BJ (cell line): ENCODE data around the gene AURKAIP1. TPM values are rescaled to one million over a fixed set of nuclear protein-coding genes. Genes with fewer than 3 reads are reported as not detected.

Experiments
- CTCF ChIA-PET: fragments of 350-600 bp; formaldehyde crosslinking; extraction: SDS; loops from one replicate; lab custom pipeline; 2021; ENCODE audit warnings: antibody characterized with exemption, inconsistent platforms; lab: Yijun Ruan, JAX
- POLR2A ChIA-PET: fragments of 300-600 bp; sonication (Branson Sonifier 250); formaldehyde crosslinking; extraction: SDS; loops from one replicate; lab custom pipeline; 2021; ENCODE audit warnings: antibody characterized with exemption; lab: Charles Lee
- DNase-seq: peaks from one replicate; pipeline ENCODE4 v3.0.0-alpha.2; 2011; ENCODE audit warnings: low read depth
- H3K27me3 ChIP-seq: 2 replicates; pipeline ENCODE4 v1.6.0; 2011; ENCODE audit warnings: low read length; ENCODE audit not compliant: control insufficient read depth, insufficient read depth
- H3K36me3 ChIP-seq: 2 replicates; pipeline ENCODE4 v1.5.1; 2011; ENCODE audit warnings: low read length; ENCODE audit not compliant: control insufficient read depth, insufficient read depth
- H3K4me3 ChIP-seq: 2 replicates; pipeline ENCODE4 v1.5.1; 2011; ENCODE audit warnings: low read depth, mild to moderate bottlenecking, control low read depth, low read length
- polyA plus RNA-seq: library from polyadenylated mRNA; depleted of rRNA; stranded (reverse); fragments of >200 nt; gene quantifications from 2 replicates; pipeline ENCODE4 v1.2.3, GENCODE V29; 2011
- TF ChIP-seq, protein P1 (sequence below): IDR thresholded peaks from 2 replicates; pipeline ENCODE4 v1.5.1; 2011; ENCODE audit warnings: low read depth, mild to moderate bottlenecking, control low read depth, inconsistent platforms, low read length, moderate library complexity; ENCODE audit not compliant: insufficient read depth

AURKAIP1 gene
- polyA plus RNA-seq, 1 experiment: 97.8 TPM

DNA sequence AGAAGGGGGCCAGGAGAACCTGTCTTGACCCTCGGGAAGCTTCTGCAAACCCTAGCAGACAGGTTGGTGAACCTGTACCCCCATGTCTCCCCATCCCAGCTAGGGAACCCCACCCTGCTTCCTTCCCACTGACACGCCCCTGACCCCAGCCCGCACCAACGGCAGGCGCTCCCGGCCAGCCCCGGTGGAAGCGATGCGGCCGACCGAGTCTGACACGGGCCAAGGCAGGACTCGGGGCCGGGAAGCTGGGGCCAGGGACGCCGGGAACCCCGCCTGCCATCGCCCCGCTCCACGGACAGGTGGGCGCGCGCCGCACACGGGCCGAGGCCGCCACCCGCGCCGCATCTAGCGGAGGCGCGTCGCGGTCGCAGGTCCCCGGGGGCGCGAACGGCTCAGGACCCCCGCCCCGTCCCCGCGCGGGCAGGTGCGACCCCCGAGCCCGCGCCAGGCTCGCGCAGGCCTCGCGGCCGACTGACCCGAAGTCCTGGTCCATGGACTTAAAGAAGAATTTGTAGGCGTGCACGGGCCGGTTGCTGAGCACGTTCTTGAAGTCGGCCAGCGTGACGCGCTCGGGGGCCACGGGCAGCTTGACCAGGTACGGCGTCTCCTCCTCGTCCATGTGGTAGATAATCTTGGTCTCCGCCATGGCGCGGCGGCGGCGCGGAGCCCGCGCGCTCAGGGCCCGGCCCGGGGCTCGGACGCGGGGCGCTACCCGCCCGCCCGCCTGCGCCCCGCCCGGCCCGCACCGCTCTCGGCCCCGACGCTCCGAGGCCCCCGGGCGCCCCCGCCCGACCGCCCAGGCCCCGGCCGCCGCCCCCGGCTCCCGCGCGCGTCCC lies 26.4 kb downstream of the AURKAIP1 start:
- H3K36me3 ChIP-seq: peaks cover 18% of the 10 kb centered on the region
- TF ChIP-seq, protein P1, sequence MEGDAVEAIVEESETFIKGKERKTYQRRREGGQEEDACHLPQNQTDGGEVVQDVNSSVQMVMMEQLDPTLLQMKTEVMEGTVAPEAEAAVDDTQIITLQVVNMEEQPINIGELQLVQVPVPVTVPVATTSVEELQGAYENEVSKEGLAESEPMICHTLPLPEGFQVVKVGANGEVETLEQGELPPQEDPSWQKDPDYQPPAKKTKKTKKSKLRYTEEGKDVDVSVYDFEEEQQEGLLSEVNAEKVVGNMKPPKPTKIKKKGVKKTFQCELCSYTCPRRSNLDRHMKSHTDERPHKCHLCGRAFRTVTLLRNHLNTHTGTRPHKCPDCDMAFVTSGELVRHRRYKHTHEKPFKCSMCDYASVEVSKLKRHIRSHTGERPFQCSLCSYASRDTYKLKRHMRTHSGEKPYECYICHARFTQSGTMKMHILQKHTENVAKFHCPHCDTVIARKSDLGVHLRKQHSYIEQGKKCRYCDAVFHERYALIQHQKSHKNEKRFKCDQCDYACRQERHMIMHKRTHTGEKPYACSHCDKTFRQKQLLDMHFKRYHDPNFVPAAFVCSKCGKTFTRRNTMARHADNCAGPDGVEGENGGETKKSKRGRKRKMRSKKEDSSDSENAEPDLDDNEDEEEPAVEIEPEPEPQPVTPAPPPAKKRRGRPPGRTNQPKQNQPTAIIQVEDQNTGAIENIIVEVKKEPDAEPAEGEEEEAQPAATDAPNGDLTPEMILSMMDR: no peak

DNA sequence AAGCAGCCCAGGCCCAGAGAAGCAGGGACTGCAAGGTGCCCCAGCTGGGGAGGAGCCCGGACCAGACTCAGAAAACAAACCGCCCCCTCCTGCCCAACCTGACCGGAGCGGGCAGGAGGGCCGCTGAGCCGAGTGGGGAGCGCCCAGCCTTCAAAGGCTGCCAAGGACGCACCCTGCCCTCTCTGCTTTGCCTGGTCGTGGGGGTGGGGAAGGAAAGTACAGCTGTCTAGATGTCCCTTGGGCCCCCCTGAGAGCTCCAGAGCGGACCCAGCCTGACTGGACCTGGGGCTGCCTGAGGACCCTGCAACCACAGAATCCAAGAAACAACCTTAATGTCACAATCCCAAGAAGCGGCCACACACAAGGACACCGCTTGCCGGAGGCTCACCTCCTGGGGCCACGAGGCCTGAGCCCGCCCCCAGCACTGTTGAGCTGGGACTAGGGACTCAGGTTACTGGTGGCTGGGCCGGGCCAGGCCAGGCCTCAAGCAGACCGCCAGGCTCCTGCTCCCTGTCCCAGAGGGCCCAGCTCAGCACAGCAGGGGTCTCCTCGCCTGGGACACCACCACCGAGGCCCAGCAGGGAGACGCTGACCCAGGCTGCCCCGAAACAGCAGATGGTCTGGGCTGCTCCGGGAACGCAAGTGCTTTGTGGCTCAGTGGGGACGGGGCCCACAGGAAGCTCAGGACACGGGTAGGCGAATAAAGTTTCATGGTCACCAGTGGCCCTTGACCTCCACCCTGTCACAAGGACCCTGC lies 27.2 kb downstream of the AURKAIP1 start:
- ChIA-PET CTCF (interaction anchor here (0.5 to 3.6 kb wide), 16 partner anchors 10 to 345 kb away, joined by 3 to 46 read pairs (median 4); partner anchors contain the start of genes AURKAIP1 and CCNL2), POLR2A (interaction anchor here (0.5 to 0.7 kb wide), 2 partner anchors 268 to 288 kb away, joined by 4 to 8 read pairs; partner anchors contain the start of gene MIB2)
- Histone ChIP-seq H3K4me3 (peak overlapping the region; percentile 78), H3K27me3 (no peaks in the 10 kb centered on the region), H3K36me3 (peaks cover 13% of the 10 kb centered on the region)
- TF ChIP-seq, protein P1: no peak
- DNase-seq: no peak

More for the DNA sequence above, 26.4 kb downstream of the AURKAIP1 start:
- H3K27me3 ChIP-seq: no peaks in the 10 kb centered on the region
- ChIA-PET POLR2A (no interaction called here), CTCF (interaction anchor here (0.5 to 3.6 kb wide), 15 partner anchors 9 to 346 kb away, joined by 3 to 46 read pairs (median 4); partner anchors contain the start of genes AURKAIP1 and CCNL2)
- peak overlapping the region; percentile 78 for H3K4me3 ChIP-seq
- no peak for DNase-seq

DNA sequence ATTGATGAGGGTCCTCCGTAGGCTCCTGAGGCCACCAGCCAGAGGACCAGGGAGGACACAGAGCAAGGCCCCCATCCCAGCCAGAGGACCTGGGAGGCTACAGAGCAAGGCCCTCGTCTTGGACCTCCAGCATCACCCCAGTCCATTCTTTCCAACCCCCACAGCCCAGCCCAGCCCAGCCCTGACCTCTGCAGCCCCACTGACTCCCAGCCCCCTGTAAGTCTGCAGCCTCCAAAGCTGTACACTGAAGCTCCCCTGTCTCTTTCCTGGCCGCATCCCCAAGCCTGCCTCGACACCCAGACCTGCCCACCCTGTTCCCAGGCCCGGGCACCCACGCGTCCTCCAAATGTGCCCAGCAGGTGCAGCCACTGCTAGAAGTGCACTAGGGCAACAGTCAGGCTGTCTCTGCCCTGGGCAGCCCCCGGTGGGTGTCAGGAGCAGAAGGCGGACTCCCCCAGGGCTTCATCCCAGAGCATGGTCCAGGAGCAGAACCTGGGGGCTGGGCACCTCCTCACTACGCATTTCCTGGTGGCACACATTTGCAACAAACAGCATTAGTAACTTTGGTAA lies 27.9 kb downstream of the AURKAIP1 start:
- Histone ChIP-seq H3K27me3 (no peaks in the 10 kb centered on the region), H3K4me3 (peak overlapping the region; percentile 78), H3K36me3 (peaks cover 8% of the 10 kb centered on the region)
- no peak for DNase-seq
- ChIA-PET CTCF (interaction anchor here (1.0 to 3.6 kb wide), 8 partner anchors 11 to 225 kb away, joined by 4 to 46 read pairs (median 8); partner anchors contain the start of gene AURKAIP1), POLR2A (interaction anchor here (0.5 to 0.7 kb wide), 2 partner anchors 268 to 287 kb away, joined by 4 to 8 read pairs; partner anchors contain the start of gene MIB2)
- TF ChIP-seq, protein P1: no peak

DNA sequence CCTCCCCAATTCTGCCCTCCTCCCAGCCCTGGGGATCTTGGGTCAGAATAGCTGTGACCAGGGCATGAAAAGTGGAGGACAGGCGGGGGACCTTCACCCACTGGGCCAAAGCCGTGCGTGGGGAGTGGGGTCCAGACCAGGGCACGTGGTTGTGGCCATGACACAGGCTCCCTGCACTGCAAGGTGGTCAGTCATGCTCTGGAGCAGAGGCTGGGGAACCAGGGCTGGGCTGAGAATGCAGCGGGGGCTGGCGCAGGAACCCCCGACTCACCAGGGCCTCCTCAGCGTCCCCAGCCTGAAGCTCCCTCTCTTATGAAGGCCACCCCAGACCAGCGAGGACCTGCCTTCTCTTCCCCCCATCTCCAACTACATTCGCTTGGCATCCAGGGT lies 28.5 kb downstream of the AURKAIP1 start:
- Histone ChIP-seq H3K4me3 (no peak overlapping the region), H3K36me3 (peaks cover 8% of the 10 kb centered on the region), H3K27me3 (no peaks in the 10 kb centered on the region)
- no peak for DNase-seq
- ChIA-PET POLR2A (no interaction called here), CTCF (interaction anchor here (1.3 to 3.6 kb wide), 4 partner anchors 11 to 41 kb away, joined by 4 to 13 read pairs (median 9); no protein-coding TSS in a partner anchor)
- TF ChIP-seq, protein P1: no peak
